Retinal pigment epithelial cell (primary cell): Measurements from ENCODE around the gene LMAN2.

Experiments used
- DNase-seq: peaks from one replicate; pipeline ENCODE4 v3.0.0-alpha.2; 2010; ENCODE audit warnings: low read depth
- H3K4me3 ChIP-seq: 2 replicates; pipeline ENCODE4 v1.5.1; 2011; ENCODE audit warnings: mild to moderate bottlenecking, low read length, control low read depth, moderate library complexity
- TF ChIP-seq, protein P1 (sequence below): conservative IDR thresholded peaks from 2 replicates; pipeline ENCODE4 v1.5.1; 2011; ENCODE audit warnings: low read depth, low read length, control low read depth, inconsistent platforms

Gene LMAN2

DNA sequence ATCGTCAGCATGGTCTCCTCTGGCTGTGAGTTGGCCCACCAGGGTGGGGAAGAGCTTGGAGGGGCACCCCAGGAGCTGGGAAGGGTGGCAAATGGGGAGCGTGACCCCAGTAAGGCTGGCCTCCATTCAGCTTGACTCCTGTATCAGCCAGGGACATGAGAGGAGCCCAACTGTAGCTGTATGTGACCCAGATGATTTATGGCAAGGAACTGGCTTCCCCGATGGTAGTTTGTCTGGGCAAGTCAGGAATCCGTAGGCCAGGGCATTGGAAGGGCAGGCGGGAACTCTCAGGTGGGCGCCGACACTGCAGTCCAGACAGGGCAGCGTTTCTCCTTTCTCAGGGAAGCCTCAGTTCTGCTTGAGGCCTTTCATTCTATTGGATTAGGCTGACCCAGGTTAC is 35.1 kb upstream of the LMAN2 start:
- TF ChIP-seq, protein P1, sequence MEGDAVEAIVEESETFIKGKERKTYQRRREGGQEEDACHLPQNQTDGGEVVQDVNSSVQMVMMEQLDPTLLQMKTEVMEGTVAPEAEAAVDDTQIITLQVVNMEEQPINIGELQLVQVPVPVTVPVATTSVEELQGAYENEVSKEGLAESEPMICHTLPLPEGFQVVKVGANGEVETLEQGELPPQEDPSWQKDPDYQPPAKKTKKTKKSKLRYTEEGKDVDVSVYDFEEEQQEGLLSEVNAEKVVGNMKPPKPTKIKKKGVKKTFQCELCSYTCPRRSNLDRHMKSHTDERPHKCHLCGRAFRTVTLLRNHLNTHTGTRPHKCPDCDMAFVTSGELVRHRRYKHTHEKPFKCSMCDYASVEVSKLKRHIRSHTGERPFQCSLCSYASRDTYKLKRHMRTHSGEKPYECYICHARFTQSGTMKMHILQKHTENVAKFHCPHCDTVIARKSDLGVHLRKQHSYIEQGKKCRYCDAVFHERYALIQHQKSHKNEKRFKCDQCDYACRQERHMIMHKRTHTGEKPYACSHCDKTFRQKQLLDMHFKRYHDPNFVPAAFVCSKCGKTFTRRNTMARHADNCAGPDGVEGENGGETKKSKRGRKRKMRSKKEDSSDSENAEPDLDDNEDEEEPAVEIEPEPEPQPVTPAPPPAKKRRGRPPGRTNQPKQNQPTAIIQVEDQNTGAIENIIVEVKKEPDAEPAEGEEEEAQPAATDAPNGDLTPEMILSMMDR = no peak
- no peak overlapping the region for H3K4me3 ChIP-seq
- no peak for DNase-seq

DNA sequence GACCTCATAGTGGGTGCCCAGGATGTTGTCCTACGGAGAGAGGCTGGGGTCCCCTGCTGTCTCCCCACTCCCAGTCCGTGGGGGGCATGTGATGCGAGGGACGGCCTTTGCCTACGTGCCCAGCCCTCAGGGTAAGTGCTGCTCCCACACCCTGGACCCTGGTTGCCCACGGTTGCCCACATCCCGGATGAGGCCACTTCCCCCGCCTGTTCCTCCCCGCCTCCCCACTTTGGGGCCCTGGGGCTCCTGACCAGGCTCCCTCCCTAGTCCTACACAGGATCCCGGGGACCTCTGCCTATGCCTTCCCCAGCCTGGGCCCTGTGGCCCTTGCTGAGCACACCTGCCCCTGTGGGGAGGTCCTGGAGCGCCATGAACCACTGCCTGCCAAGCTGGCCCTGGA is 34.3 kb upstream of the LMAN2 start:
- H3K4me3 ChIP-seq = no peak overlapping the region
- TF ChIP-seq, protein P1 = no peak
- no peak for DNase-seq

DNA sequence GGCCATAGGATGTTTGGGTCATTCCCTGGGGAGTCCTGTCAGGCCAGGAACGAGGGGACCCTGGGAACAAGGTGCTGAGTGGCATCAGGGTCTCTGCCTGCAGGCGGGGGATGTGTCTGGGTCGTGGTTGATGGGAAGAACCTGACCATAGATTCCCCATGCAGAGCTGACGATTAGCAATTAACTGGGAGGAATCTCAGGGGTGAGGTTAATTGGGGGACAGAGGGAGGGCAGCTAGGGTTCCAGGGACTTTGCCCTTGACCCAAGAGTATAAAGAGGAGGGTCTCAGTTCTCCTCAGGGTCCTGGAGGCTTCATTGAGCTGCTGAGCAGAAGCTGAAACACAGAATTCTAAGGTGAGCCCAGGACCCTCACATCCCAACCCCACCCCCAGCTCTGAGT is 32.7 kb upstream of the LMAN2 start, which contains the start of gene SLC34A1:
SLC34A1 (plus strand) TSS at position 301 of the 400 bp plus-strand sequence. CDS start 1,308 bp downstream, outside the sequence.
- no peak within 1 kb of the TSS for H3K4me3 ChIP-seq
- TF ChIP-seq, protein P1 = no peak
- no peak for DNase-seq

DNA sequence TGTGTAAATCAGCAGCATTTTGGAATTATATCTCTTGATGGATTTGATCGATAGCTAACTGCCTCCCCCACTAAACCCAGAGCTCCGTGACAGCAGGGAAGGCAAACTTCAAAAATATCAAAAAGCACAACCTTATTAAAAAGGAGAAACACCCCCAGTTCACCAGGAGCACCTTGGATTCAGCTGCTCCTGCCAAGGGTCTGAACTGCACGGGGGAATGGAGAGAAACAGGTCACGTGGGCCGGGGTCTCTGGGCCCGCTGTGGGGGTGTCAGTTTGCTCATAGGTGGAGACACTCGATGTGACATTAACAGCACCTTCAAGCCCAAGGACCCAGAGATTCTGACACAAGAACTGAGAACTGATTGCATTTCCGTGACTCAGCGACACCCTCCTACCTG is 31.7 kb upstream of the LMAN2 start:
- no peak overlapping the region for H3K4me3 ChIP-seq
- TF ChIP-seq, protein P1 = no peak
- DNase-seq = no peak

DNA sequence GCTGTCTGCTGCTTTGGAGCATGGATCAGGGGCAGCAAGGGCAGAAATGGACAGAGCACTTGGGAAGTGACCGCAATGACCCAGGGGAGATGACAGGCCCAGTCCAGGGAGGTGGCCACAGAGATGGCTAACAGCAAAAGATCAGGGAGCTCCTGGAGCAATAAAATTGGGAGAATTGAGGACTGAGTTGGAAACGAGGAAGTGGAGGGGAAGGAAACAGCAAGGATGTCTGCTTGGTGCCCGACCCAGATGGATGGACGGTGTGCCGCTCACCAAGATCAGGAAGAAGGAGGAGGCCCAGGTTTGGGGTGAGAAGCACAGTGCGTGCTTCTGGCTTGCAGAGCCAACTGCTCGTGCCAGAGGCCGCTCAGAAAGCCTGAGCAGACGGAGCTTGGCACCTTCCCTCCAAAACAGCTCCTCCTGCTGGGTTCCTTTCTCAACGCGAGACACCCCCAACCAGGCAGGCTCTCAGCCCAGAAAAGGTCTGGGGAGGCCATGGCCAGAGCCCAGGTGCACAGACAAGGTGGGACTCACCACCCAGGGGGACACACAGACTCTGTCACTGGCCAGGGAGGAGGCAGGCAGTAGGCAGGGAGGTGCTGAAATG is 31.1 kb upstream of the LMAN2 start:
- H3K4me3 ChIP-seq = no peak overlapping the region
- no peak for DNase-seq
- TF ChIP-seq, protein P1 = peak; percentile 56

DNA sequence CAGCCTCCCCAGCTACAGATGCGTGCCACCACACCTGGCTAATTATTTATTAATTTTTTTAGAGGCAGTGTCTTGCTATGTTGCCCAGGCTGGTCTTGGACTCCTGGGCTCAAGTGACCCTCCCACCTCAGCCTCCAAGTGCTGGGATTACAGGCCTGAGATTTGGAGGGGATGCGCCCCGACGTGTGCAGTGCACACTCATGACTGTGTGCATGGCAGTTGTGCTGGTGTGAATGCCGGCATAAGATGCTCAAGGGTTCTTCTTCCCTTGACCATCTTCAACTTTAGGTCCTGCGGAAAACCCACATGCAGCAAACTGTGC is 29.3 kb upstream of the LMAN2 start:
- no peak for DNase-seq
- TF ChIP-seq, protein P1 = no peak
- H3K4me3 ChIP-seq = no peak overlapping the region
